ENCODE results near the gene LUC7L. TPM values are rescaled to one million over a fixed set of nuclear protein-coding genes. Genes with fewer than 3 reads are reported as not detected.

Gene LUC7L
- total and polyA plus RNA-seq, 5 donors from 2014 or later: 8.9 to 152 (median 9.8) TPM

DNA sequence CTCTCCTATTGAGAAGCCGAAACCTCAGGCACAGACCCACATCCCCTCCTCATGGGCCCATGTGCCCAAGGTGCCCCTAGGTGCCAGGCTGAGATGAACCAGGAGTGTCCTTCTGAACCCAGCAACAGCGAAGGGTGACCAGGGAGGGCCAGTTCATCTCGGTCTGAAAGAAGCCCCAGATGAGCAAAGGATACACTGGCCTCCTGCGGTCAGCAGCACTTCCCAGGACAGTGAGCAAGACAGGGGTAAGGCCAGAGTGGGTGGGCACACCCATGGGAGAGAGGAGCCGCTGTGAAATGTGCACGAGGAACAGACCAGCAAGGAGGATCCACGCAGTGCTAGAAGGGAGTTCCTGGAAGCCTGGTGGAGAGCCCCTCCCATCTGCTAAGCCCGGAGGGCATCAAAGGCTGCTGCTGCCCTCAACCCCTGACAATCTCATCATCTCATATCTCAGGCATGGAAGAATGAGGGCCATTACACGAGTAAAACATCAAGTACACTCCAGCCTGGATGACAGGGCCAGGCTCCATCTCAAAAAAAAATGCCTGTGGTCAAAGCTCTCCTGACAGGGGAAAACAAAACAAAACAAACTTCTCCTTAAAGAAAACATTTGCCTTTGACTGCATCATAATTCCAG, 80.1 kb downstream of the LUC7L start:
- Mint-ChIP-seq H3K9me3 (peaks cover 0 to 5% (median 0%) of the 10 kb centered on the region in 7 donors), H3K27me3 (peaks cover 51% of the 10 kb centered on the region), H3K4me1 (peaks cover 0 to 5% (median 2%) of the 10 kb centered on the region in 4 donors), H3K36me3 (no peaks in the 10 kb centered on the region), H3K4me3 (no peak overlapping the region), H3K27ac (peak overlapping the region in 1 of 3 donors; percentile 20)
- Histone ChIP-seq H3K27me3 (ENCODE audit: control insufficient read depth, insufficient read depth, low read length) (no peaks in the 10 kb centered on the region), H3K9me3 (ENCODE audit: control insufficient read depth in 2 of 2, low read length in 2 of 2) (no peaks in the 10 kb centered on the region), H3K36me3 (ENCODE audit: control insufficient read depth, insufficient read depth, low read length) (no peaks in the 10 kb centered on the region), H3K27ac (ENCODE audit: insufficient read depth, low read length, poor library complexity, severe bottlenecking) (no peak overlapping the region), H3K4me3 (ENCODE audit: low read depth, low read length) (no peak overlapping the region), H3K4me1 (ENCODE audit: control insufficient read depth, insufficient read depth, low read length, poor library complexity, severe bottlenecking) (peaks cover under 1% of the 10 kb centered on the region)
- ATAC-seq (ENCODE audit: low read depth in 2 of 2): no peak
- DNase-seq: no peak

DNA sequence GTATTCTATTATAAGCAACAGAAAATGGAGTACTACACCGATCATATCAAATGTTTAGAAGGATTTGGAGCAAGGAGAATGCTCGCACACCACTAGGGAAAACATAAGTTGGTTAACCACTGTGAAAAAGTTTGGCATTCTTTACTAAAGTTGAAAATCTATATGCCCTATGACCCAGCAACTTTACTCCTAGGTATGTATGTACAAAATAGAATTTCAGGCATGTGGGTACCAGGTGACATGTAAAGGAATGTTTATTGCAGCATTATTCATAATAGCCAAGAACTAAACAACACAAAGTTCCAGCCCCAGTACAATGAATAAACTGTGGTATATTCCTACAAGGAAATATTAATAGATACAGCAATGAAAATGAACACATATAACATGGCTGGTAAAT, 82.6 kb downstream of the LUC7L start:
- Histone ChIP-seq H3K27me3 (ENCODE audit: control insufficient read depth, insufficient read depth, low read length) (peaks cover 3% of the 10 kb centered on the region), H3K4me1 (ENCODE audit: control insufficient read depth, insufficient read depth, low read length, poor library complexity, severe bottlenecking) (no peaks in the 10 kb centered on the region), H3K27ac (ENCODE audit: insufficient read depth, low read length, poor library complexity, severe bottlenecking) (no peak overlapping the region), H3K9me3 (ENCODE audit: control insufficient read depth in 2 of 2, low read length in 2 of 2) (no peaks in the 10 kb centered on the region), H3K36me3 (ENCODE audit: control insufficient read depth, insufficient read depth, low read length) (no peaks in the 10 kb centered on the region), H3K4me3 (ENCODE audit: low read depth, low read length) (no peak overlapping the region)
- Mint-ChIP-seq H3K36me3 (no peaks in the 10 kb centered on the region), H3K4me1 (peaks cover 0 to 5% (median 0%) of the 10 kb centered on the region in 4 donors), H3K9me3 (peaks cover 0 to 5% (median 0%) of the 10 kb centered on the region in 7 donors), H3K4me3 (no peak overlapping the region), H3K27me3 (peaks cover 44% of the 10 kb centered on the region), H3K27ac (no peak overlapping the region)
- no peak for DNase-seq
- no peak for ATAC-seq (ENCODE audit: low read depth in 2 of 2)

DNA sequence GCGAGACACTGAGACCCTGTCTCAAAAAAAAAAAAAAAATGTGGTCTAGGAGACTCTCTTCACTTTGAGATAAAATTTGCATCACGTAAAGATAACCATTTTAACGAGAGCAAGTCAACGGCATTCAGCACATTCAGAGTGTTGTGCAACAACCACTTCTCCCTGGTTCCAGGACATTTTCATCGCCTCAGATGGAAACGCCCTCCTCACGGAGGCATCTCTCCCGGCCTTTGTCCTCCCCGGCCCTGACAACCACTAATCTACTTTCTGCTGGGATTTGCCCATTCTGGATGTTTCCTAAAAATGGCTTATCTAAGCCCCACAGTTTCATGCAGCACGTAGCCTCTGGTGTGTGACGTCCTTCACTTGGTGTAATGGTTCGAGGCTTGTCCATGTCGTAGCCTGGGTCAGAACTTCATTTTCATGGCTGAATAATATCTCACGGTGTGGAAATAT, 84.4 kb downstream of the LUC7L start:
- Mint-ChIP-seq H3K36me3 (no peaks in the 10 kb centered on the region), H3K27me3 (peaks cover 36% of the 10 kb centered on the region), H3K4me1 (peaks cover 0 to 5% (median 1%) of the 10 kb centered on the region in 4 donors), H3K27ac (no peak overlapping the region), H3K9me3 (peaks cover 0 to 3% (median 0%) of the 10 kb centered on the region in 7 donors), H3K4me3 (no peak overlapping the region)
- no peak for DNase-seq
- H3K36me3 ChIP-seq (ENCODE audit: control insufficient read depth, insufficient read depth, low read length): no peaks in the 10 kb centered on the region
- H3K9me3 ChIP-seq (ENCODE audit: control insufficient read depth in 2 of 2, low read length in 2 of 2): no peaks in the 10 kb centered on the region
- no peaks in the 10 kb centered on the region for H3K4me1 ChIP-seq (ENCODE audit: control insufficient read depth, insufficient read depth, low read length, poor library complexity, severe bottlenecking)
- H3K27me3 ChIP-seq (ENCODE audit: control insufficient read depth, insufficient read depth, low read length): peaks cover 3% of the 10 kb centered on the region
- no peak for ATAC-seq (ENCODE audit: low read depth in 2 of 2)
- H3K27ac ChIP-seq (ENCODE audit: insufficient read depth, low read length, poor library complexity, severe bottlenecking): no peak overlapping the region
- H3K4me3 ChIP-seq (ENCODE audit: low read depth, low read length): no peak overlapping the region

DNA sequence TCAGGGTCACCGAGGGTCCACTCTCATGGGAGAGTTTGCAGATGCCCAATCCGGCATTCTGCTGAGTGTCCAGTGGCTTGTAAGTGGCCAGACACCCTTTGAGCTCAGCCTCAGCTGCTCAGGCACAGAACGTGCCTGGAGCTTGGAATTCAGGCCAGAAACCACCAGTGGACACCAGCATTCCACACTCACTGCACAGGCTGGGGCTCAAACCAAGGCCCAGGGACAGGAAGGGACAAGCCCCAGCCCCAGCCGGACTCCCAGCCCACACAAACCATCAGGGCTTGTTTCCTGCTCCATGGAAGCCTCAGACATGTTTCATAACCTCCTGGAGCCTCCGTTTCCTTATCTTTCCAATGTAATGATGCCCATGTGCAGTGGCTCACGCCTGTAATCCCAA, 85.8 kb downstream of the LUC7L start:
- Mint-ChIP-seq H3K4me3 (no peak overlapping the region), H3K4me1 (peaks cover 0 to 10% (median 5%) of the 10 kb centered on the region in 4 donors), H3K27me3 (peaks cover 28% of the 10 kb centered on the region), H3K36me3 (no peaks in the 10 kb centered on the region), H3K9me3 (peaks cover 0 to 6% (median 0%) of the 10 kb centered on the region in 7 donors), H3K27ac (no peak overlapping the region)
- DNase-seq (no peak), ATAC-seq (ENCODE audit: low read depth in 2 of 2) (no peak)
- Histone ChIP-seq H3K27me3 (ENCODE audit: control insufficient read depth, insufficient read depth, low read length) (peaks cover 3% of the 10 kb centered on the region), H3K27ac (ENCODE audit: insufficient read depth, low read length, poor library complexity, severe bottlenecking) (no peak overlapping the region), H3K4me3 (ENCODE audit: low read depth, low read length) (no peak overlapping the region), H3K36me3 (ENCODE audit: control insufficient read depth, insufficient read depth, low read length) (no peaks in the 10 kb centered on the region), H3K9me3 (ENCODE audit: control insufficient read depth in 2 of 2, low read length in 2 of 2) (no peaks in the 10 kb centered on the region), H3K4me1 (ENCODE audit: control insufficient read depth, insufficient read depth, low read length, poor library complexity, severe bottlenecking) (no peaks in the 10 kb centered on the region)

DNA sequence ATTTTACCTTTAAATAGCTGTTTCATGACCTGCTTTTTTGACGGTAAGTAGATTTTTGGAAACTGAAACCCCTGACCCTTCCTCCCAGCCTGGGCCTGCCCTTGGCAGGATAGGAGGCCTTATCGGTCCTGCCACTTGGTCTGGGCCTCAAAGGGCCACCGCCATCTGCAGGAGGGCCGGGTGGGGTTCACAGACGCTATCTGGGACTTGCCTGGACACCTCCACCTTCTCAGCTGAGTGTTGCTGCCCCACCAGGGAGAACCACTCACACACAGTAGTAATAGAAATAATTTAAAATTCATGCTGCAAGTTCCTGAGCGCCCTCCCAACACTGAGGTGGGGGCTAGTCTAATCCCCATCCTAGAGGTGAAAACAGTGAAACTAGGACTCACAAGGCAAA, 86.2 kb downstream of the LUC7L start:
- no peak overlapping the region for H3K4me3 Mint-ChIP-seq
- H3K27me3 Mint-ChIP-seq: peaks cover 28% of the 10 kb centered on the region
- Histone ChIP-seq H3K9me3 (ENCODE audit: control insufficient read depth in 2 of 2, low read length in 2 of 2) (no peaks in the 10 kb centered on the region), H3K4me3 (ENCODE audit: low read depth, low read length) (no peak overlapping the region), H3K36me3 (ENCODE audit: control insufficient read depth, insufficient read depth, low read length) (no peaks in the 10 kb centered on the region), H3K27ac (ENCODE audit: insufficient read depth, low read length, poor library complexity, severe bottlenecking) (no peak overlapping the region), H3K4me1 (ENCODE audit: control insufficient read depth, insufficient read depth, low read length, poor library complexity, severe bottlenecking) (peaks cover under 1% of the 10 kb centered on the region), H3K27me3 (ENCODE audit: control insufficient read depth, insufficient read depth, low read length) (peaks cover 3% of the 10 kb centered on the region)
- ATAC-seq (ENCODE audit: low read depth in 2 of 2): no peak
- no peaks in the 10 kb centered on the region for H3K36me3 Mint-ChIP-seq
- H3K4me1 Mint-ChIP-seq: peaks cover 0 to 11% (median 5%) of the 10 kb centered on the region in 4 donors
- no peak overlapping the region for H3K27ac Mint-ChIP-seq
- no peak for DNase-seq
- H3K9me3 Mint-ChIP-seq: peaks cover 0 to 6% (median 0%) of the 10 kb centered on the region in 7 donors

DNA sequence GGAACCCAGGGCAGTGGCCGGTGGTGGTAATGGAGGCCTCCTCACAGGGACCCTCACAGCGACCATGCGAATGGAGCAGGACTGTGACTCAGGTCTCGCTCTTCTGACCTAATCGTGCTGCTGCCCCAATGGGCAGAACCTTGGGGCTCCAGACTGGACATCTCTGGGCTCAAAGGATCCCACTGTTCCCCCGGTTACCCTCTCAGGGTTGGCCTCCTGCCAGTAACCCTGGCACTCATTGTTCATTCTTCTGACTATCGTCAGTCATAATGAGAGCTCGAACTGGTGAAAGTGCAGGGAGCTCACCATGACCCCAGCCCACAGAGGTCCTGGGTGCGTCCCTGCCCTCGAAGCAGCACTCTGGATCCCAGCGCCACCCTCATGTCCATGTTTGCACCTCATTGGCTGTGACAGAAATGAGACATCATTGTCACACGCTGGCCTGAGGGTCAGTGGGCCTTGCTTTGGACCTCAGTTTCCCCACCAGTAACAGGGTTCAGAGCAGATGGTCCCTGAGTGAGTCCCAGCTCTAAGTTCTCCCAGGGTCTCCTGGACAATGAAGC, 86.8 kb downstream of the LUC7L start:
- H3K36me3 Mint-ChIP-seq: no peaks in the 10 kb centered on the region
- H3K36me3 ChIP-seq (ENCODE audit: control insufficient read depth, insufficient read depth, low read length): no peaks in the 10 kb centered on the region
- peaks cover 28% of the 10 kb centered on the region for H3K27me3 Mint-ChIP-seq
- no peak overlapping the region for H3K27ac ChIP-seq (ENCODE audit: insufficient read depth, low read length, poor library complexity, severe bottlenecking)
- peaks cover 3% of the 10 kb centered on the region for H3K27me3 ChIP-seq (ENCODE audit: control insufficient read depth, insufficient read depth, low read length)
- H3K4me1 ChIP-seq (ENCODE audit: control insufficient read depth, insufficient read depth, low read length, poor library complexity, severe bottlenecking): peaks cover 6% of the 10 kb centered on the region
- H3K9me3 Mint-ChIP-seq: peaks cover 0 to 6% (median 0%) of the 10 kb centered on the region in 7 donors
- H3K9me3 ChIP-seq (ENCODE audit: control insufficient read depth in 2 of 2, low read length in 2 of 2): no peaks in the 10 kb centered on the region
- ATAC-seq (ENCODE audit: low read depth in 2 of 2) (no peak), DNase-seq (no peak)
- H3K4me3 Mint-ChIP-seq: peak overlapping the region in 1 of 4 donors; percentile 54
- H3K4me1 Mint-ChIP-seq: peaks cover 0 to 14% (median 5%) of the 10 kb centered on the region in 4 donors
- no peak overlapping the region for H3K4me3 ChIP-seq (ENCODE audit: low read depth, low read length)
- no peak overlapping the region for H3K27ac Mint-ChIP-seq

DNA sequence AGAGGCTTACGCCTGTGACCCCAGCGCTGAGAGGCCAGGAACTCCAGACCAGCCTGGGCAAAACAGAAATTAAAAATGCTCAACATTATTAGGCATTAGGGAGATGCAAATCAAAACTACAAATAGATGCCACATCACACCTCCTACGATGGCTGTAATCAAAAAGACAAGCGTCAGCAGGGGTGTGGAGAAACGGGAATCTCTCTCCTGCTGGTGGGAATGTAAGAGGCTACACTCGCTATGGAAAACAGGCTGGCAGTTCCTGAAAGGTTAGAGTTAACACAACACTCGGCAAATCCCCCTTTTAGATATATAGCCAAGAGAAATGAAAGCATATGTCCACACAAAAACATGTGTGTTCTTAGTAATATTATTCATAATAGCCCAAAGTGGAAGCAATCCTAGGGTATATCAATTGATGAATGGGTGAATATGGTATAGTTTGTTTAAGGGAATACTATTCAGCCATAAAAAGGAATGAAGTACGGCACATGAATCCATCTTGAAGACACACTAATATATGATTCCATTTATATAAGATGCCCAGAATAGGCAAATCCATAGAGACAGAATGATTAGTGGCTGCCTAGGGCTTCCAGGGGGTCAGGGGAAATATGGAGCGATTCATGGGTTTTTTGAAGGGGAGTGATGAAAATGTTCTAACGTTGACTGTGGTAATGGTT, 88.9 kb downstream of the LUC7L start:
- peak overlapping the region in 1 of 3 donors; percentile 65 for H3K27ac Mint-ChIP-seq
- peaks cover 4 to 27% (median 9%) of the 10 kb centered on the region in 4 donors for H3K4me1 Mint-ChIP-seq
- H3K36me3 ChIP-seq (ENCODE audit: control insufficient read depth, insufficient read depth, low read length): no peaks in the 10 kb centered on the region
- ATAC-seq (ENCODE audit: low read depth in 2 of 2) (no peak), DNase-seq (no peak)
- H3K9me3 Mint-ChIP-seq: peaks cover 0 to 2% (median 0%) of the 10 kb centered on the region in 7 donors
- H3K27me3 ChIP-seq (ENCODE audit: control insufficient read depth, insufficient read depth, low read length): peaks cover 3% of the 10 kb centered on the region
- H3K27me3 Mint-ChIP-seq: peaks cover 16% of the 10 kb centered on the region
- H3K4me1 ChIP-seq (ENCODE audit: control insufficient read depth, insufficient read depth, low read length, poor library complexity, severe bottlenecking): peaks cover 11% of the 10 kb centered on the region
- no peak overlapping the region for H3K27ac ChIP-seq (ENCODE audit: insufficient read depth, low read length, poor library complexity, severe bottlenecking)
- H3K4me3 ChIP-seq (ENCODE audit: low read depth, low read length): no peak overlapping the region
- H3K36me3 Mint-ChIP-seq: no peaks in the 10 kb centered on the region
- H3K4me3 Mint-ChIP-seq: peak overlapping the region; percentile 62 to 93 (median 74)
- H3K9me3 ChIP-seq (ENCODE audit: control insufficient read depth in 2 of 2, low read length in 2 of 2): no peaks in the 10 kb centered on the region

Data from CD4-positive, CD25-positive, alpha-beta regulatory T cell (primary cell).